HG03108 (cell line): ENCODE results near the gene SEL1L3.

Experiments
- ATAC-seq: cut with Tn5 transposase; IDR thresholded peaks from one replicate; pipeline ENCODE4 v1.9.1; 2021; ENCODE audit warnings: moderate library complexity; ENCODE audit not compliant: unreplicated experiment

The SEL1L3 gene

GRCh38 chr4:25821267-25821666 lies 41.5 kb downstream of the SEL1L3 start:
- ATAC-seq = no peak

DNA sequence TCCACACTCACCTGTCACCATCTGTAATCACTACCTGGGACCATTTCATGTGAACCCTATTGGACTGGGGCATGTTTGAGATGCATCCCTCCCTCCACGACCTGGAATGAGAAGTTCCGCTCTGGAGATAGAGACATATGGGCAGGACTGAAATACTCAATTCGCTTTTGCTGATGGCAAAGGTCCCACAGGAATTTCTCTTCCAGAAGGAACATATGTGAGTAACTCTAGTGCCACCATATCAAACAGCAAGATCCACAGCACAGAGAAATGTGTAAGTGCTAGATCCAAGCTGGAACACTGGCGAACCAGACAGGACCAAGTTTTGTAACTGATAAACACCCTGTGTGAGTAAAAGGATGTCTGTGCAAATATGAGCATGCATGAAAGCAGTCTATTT lies 43.9 kb downstream of the SEL1L3 start:
- no peak for ATAC-seq

- no peak for ATAC-seq
Observed at GRCh38 chr4:25818371-25818871, 44.4 kb downstream of the SEL1L3 start.

GRCh38 chr4:25817059-25817681 lies 45.6 kb downstream of the SEL1L3 start:
- no peak for ATAC-seq

GRCh38 chr4:25816591-25817058 lies 46.2 kb downstream of the SEL1L3 start:
- no peak for ATAC-seq

GRCh38 chr4:25815586-25815985 lies 47.2 kb downstream of the SEL1L3 start:
- no peak for ATAC-seq

DNA sequence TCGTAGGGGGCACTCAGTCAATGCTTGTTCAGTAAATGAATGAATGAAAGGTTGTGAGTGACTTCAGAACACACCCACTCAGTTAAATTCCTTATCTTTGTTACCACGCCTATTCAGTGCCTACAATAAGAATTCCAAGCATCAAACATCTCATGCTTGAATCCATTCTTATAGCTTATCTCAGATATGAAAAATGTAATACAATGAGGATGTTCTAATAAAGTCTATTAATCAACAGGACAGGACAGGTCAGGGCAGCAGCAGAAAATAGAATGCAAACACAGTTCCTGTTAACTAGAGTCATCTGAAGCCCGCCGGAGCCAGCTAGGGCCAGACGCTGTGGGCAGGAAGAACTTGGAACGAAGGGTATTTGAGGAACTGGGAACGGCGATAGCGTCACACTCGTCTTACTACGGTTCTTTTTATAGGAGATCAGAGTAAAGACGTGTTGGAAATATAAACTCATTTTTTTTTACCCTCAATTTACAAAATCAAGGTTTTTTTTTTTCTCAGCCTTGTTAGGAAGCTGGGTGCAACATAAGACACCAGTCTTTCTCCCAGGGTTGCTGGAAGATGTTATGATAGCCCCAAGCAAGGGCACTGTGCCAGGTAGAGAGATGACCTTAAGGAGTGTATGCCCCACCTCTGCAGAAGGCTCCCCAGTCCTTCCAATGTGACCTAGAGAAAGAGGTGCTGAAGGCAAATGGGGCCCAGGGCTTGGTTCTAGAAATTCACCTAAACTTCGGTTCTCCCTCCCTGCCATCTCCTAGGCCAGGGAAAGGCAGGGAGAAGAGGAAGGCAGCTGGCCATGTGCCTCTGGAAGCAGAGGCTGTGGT lies 48.3 kb downstream of the SEL1L3 start:
- no peak for ATAC-seq

DNA sequence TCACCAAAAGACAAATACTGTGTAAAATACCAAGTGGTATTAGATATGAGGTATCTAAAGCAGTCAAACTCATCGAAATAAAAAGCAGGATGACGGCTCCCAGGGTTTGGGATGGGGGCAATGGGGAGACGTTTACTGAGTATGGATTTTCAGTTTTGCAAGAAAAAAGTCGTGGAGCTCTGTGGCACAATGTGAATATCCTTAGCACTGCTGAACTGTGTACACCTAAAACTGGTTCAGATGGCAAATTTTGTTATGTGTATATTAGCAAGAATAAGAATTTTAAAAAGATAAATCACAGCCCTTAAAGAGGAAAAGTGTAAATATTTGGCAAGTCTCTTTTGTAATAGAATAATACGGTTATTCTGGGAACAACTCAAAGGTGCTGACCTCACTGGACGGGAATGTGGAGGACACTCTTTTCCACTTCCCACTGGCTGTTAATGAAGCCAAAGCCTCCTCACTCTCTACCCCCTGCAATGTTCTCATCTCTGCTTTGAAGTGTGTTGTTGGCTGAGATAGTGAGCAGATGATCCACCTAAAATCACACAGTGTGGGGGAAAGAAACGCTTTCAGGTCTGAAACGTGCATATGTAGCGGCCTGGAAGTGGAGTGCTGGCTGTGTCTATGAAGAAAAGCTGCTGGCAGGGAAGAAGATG lies 49.2 kb downstream of the SEL1L3 start:
- no peak for ATAC-seq

- ATAC-seq = no peak
Observed at GRCh38 chr4:25811841-25812240, 50.9 kb downstream of the SEL1L3 start.

DNA sequence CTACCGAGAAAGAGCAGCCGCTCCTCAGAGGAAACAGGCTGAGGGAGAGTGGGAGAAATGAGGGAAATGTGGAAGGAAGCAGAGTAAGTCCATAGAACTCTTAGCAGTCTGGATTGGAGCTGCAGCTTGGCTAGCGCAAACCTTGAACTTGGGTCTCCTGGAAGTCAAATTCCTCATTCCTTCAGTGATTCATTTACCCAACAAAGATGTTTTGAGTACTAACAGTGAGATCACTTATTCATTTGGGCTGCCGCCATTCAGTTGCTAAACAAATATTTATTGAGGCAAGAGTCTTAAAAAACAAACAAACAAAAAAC lies 51.5 kb downstream of the SEL1L3 start:
- ATAC-seq = no peak

GRCh38 chr4:25810461-25811373 lies 52.1 kb downstream of the SEL1L3 start:
- no peak for ATAC-seq

DNA sequence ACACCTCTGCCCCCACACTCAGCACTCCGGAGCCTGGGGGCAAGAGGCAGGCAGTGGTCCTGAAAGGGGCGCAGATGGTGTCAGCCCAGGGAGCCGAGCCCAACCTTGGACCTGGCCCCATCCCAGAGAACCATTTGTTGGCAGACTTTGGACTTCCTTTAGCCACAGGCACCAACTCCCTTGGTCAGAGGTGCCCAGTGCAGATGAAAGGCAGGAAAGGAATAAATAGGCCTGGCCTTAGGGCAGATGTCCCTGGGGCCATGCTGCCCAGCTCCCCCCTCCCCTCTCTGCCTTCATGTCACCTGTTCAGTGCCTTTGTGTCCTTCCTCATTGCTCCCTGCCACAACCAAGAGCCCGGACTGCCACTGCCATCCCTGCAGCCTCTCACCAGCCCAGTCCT lies 52.8 kb downstream of the SEL1L3 start:
- no peak for ATAC-seq

- ATAC-seq = no peak
Observed at GRCh38 chr4:25807102-25807728, 55.6 kb downstream of the SEL1L3 start.

GRCh38 chr4:25805255-25805860 lies 57.4 kb downstream of the SEL1L3 start:
- no peak for ATAC-seq

- no peak for ATAC-seq
Observed at GRCh38 chr4:25803720-25804225, 59.0 kb downstream of the SEL1L3 start.

DNA sequence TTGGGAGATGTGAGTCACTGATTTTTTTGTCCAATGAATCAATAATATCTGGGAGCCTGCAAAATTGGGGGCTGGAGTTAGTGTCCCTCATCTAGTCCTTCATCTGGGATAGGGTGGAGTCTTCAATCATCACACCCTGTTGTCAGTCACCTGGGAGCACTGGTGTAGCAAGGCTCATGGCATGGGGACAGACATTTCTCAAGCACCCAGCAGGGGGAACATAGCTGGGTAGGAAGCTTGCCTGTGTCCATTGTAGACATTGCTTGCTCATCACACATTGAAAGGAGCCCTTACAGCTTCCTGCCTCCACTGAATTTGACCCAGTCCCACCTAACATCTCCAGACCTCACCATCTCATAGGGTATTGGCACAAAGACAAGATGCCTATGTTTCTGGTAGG lies 61.2 kb downstream of the SEL1L3 start:
- ATAC-seq = no peak

DNA sequence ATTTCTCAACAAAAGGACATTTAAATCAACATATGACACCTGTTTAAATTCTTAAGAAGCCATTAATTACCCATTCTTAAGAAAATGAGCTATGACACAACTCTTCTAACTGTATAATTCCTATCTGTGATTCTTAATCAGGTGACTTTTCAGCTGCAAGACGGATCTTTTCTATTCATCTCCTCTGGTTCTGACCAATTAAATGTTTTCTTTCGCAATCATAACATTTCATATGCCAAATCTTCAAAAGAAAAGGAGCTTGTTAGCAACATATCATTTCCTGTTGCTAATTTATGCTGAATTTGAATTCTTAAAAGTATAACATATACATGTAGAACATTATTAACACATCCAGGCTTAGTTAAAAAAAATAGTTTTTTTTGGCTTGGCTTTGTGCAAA lies 62.5 kb downstream of the SEL1L3 start:
- ATAC-seq = no peak

DNA sequence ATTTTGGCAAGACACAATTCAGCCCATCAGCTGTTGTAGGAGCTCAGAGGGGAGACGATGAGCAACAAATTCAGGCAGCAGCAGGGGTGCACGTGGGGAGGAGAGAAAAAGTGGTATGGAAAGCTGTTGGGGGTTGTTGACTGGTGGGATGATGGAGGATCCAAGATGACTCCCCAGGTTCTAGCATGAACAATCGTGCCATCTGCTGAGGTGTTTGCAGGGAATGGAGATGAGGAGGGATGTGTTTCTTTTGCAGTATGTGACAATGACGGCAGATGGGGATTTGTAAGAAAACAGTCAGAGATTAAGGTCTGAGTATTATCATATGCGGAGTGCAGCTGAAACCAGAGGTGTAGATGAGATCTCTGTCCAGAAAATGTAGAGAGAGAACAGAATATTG lies 63.3 kb downstream of the SEL1L3 start:
- no peak for ATAC-seq

- ATAC-seq = no peak
Observed at GRCh38 chr4:25797136-25797535, 65.7 kb downstream of the SEL1L3 start.
